KMS-11 (cell line): ENCODE data around the gene RBM38.
"Not testable (repeated sequence)": the region's sequence is repeated elsewhere in the genome, so short reads cannot be mapped to it uniquely, and the experiment has no call there.

Source experiments
- H2AFZ ChIP-seq: fragments of 200-600 bp; sonication (generic); 2 replicates; pipeline ENCODE4 v1.6.1; 2016; ENCODE audit warnings: antibody characterized with exemption, mixed run types, low read depth
- H3K27ac ChIP-seq: fragments of 200-600 bp; sonication (generic); 2 replicates; pipeline ENCODE4 v1.6.1; 2016; ENCODE audit warnings: mild to moderate bottlenecking, mixed run types
- H3K27me3 ChIP-seq: fragments of 200-600 bp; sonication (generic); 2 replicates; pipeline ENCODE4 v1.6.1; 2017; ENCODE audit warnings: mild to moderate bottlenecking, low read depth, mixed run types, moderate library complexity; ENCODE audit not compliant: insufficient read depth
- H3K36me3 ChIP-seq: fragments of 200-600 bp; sonication (generic); 2 replicates; pipeline ENCODE4 v1.6.1; 2017; ENCODE audit warnings: mild to moderate bottlenecking, mixed run types; ENCODE audit not compliant: insufficient read depth
- H3K4me1 ChIP-seq: fragments of 200-600 bp; sonication (generic); 2 replicates; pipeline ENCODE4 v1.6.1; 2016; ENCODE audit warnings: mild to moderate bottlenecking, low read depth, mixed run types; ENCODE audit not compliant: poor library complexity, severe bottlenecking
- H3K4me2 ChIP-seq: fragments of 200-600 bp; sonication (generic); 2 replicates; pipeline ENCODE4 v1.7.0; 2016; ENCODE audit warnings: mild to moderate bottlenecking, mixed run types
- H3K4me3 ChIP-seq: fragments of 200-600 bp; sonication (generic); IDR thresholded peaks from 2 replicates; pipeline ENCODE4 v1.6.1; 2017; ENCODE audit warnings: low read depth, low read length, mixed read lengths; ENCODE audit not compliant: insufficient read depth
- H3K79me2 ChIP-seq: fragments of 200-600 bp; sonication (generic); 2 replicates; pipeline ENCODE4 v1.6.1; 2016; ENCODE audit warnings: low read depth, mixed run types; ENCODE audit not compliant: insufficient read depth
- H3K9ac ChIP-seq: fragments of 200-600 bp; sonication (generic); 2 replicates; pipeline ENCODE4 v1.6.1; 2016; ENCODE audit warnings: mild to moderate bottlenecking, mixed run types
- H4K20me1 ChIP-seq: fragments of 200-600 bp; sonication (generic); 2 replicates; pipeline ENCODE4 v1.6.1; 2016; ENCODE audit warnings: mild to moderate bottlenecking, mixed run types; ENCODE audit not compliant: insufficient read depth
- CTCF ChIP-seq: fragments of 200-600 bp; sonication (generic); conservative IDR thresholded peaks from 2 replicates; pipeline ENCODE4 v1.6.1; 2017; ENCODE audit warnings: low read depth, mild to moderate bottlenecking, antibody characterized with exemption, low read length, moderate library complexity, mixed read lengths

Gene RBM38

GRCh38 chr20:57347393-57347792 lies 43.8 kb upstream of the RBM38 start:
- Histone ChIP-seq H3K4me2 (no peak overlapping the region), H3K4me1 (peaks cover 9% of the 10 kb centered on the region), H3K27ac (no peak overlapping the region), H4K20me1 (no peaks in the 10 kb centered on the region), H3K36me3 (no peaks in the 10 kb centered on the region), H2AFZ (no peak overlapping the region), H3K4me3 (no peak overlapping the region), H3K9ac (no peak overlapping the region), H3K27me3 (no peaks in the 10 kb centered on the region), H3K79me2 (peaks cover 13% of the 10 kb centered on the region)
- no peak for TF ChIP-seq CTCF

GRCh38 chr20:57348200-57348921 lies 42.8 kb upstream of the RBM38 start:
- H3K4me3 ChIP-seq, H2AFZ ChIP-seq, H4K20me1 ChIP-seq, H3K9ac ChIP-seq, H3K27me3 ChIP-seq, H3K36me3 ChIP-seq, H3K4me2 ChIP-seq, H3K27ac ChIP-seq: not testable (repeated sequence)
- Histone ChIP-seq H3K79me2 (peaks cover 23% of the 10 kb centered on the region), H3K4me1 (peaks cover 14% of the 10 kb centered on the region)

- peaks cover 30% of the 10 kb centered on the region for H3K79me2 ChIP-seq
- not testable (repeated sequence) for H3K4me2 ChIP-seq, H4K20me1 ChIP-seq, H3K4me3 ChIP-seq, H2AFZ ChIP-seq, H3K27ac ChIP-seq, H3K36me3 ChIP-seq, H3K9ac ChIP-seq, H3K27me3 ChIP-seq
- peaks cover 14% of the 10 kb centered on the region for H3K4me1 ChIP-seq
Measured at GRCh38 chr20:57348922-57349574, 42.1 kb upstream of the RBM38 start.

GRCh38 chr20:57350081-57350710 lies 41.0 kb upstream of the RBM38 start:
- peaks cover 10% of the 10 kb centered on the region; the same call in 1 of the 2 replicates for H3K36me3 ChIP-seq
- H3K27ac ChIP-seq = no peak overlapping the region
- no peaks in the 10 kb centered on the region for H3K27me3 ChIP-seq
- H3K4me1 ChIP-seq = peaks cover 14% of the 10 kb centered on the region
- H3K79me2 ChIP-seq = peaks cover 39% of the 10 kb centered on the region
- no peak overlapping the region for H3K9ac ChIP-seq
- peak overlapping the region; percentile 28; the same call in 1 of the 2 replicates for H2AFZ ChIP-seq
- H3K4me3 ChIP-seq = no peak overlapping the region
- no peak overlapping the region for H3K4me2 ChIP-seq
- no peaks in the 10 kb centered on the region for H4K20me1 ChIP-seq
- TF ChIP-seq CTCF = no peak

GRCh38 chr20:57350726-57351041 lies 40.5 kb upstream of the RBM38 start:
- H3K4me3 ChIP-seq, H3K27me3 ChIP-seq, H4K20me1 ChIP-seq: not testable (repeated sequence)
- peak overlapping the region; percentile 92; the same call in 1 of the 2 replicates for H3K4me2 ChIP-seq
- peak overlapping the region; percentile 72 for H3K27ac ChIP-seq
- H3K79me2 ChIP-seq = peaks cover 39% of the 10 kb centered on the region
- H3K36me3 ChIP-seq = peaks cover 15% of the 10 kb centered on the region; the same call in 1 of the 2 replicates
- H2AFZ ChIP-seq = peak overlapping the region; percentile 75; the same call in 1 of the 2 replicates
- H3K4me1 ChIP-seq = peaks cover 14% of the 10 kb centered on the region
- H3K9ac ChIP-seq = peak overlapping the region; percentile 90
